H1 (cell line): ENCODE results near the gene TNIP1. TPM values are rescaled to one million over a fixed set of nuclear protein-coding genes. Genes with fewer than 3 reads are reported as not detected.

Source experiments
- CTCF ChIA-PET: fragments of 300-600 bp; sonication (Branson Sonifier 250); formaldehyde crosslinking; loops from one replicate; lab custom pipeline; 2021; ENCODE audit not compliant: partially characterized antibody; lab: Charles Lee
- POLR2A ChIA-PET: fragments of 300-600 bp; sonication (Branson Sonifier 250); formaldehyde crosslinking; loops from one replicate; lab custom pipeline; 2021; ENCODE audit warnings: inconsistent platforms; ENCODE audit not compliant: partially characterized antibody; lab: Charles Lee
- DNase-seq, 2 experiments: peaks; one replicate each; pipeline versions ENCODE4 v3.0.0 to v3.0.0-alpha.2; 2010 to 2022; ENCODE audit warnings: low spot score in 2 of 2, low read depth in 1 of 2, mixed read lengths in 1 of 2
- FAIRE-seq: peaks from 2 replicates; lab custom pipeline; 2011; peaks lifted over from hg19 to GRCh38; lab: Jason Lieb, UNC
- H2AFZ ChIP-seq: 2 replicates; pipeline ENCODE4 v1.8.1; 2012; ENCODE audit warnings: low read length, inconsistent platforms
- H2AK5ac ChIP-seq: 2 replicates; pipeline ENCODE4 v1.6.1; 2013; ENCODE audit warnings: low read depth, low read length
- H2BK120ac ChIP-seq: replicated peaks from 2 replicates; pipeline ENCODE3; 2013; ENCODE audit warnings: low read depth, low read length, inconsistent platforms
- H2BK12ac ChIP-seq: 2 replicates; pipeline ENCODE4 v1.6.1; 2013; ENCODE audit warnings: low read depth, low read length
- H2BK15ac ChIP-seq: 2 replicates; pipeline ENCODE4 v1.6.1; 2013; ENCODE audit warnings: low read length
- H2BK20ac ChIP-seq: 2 replicates; pipeline ENCODE4 v1.6.1; 2013; ENCODE audit warnings: low read length
- H2BK5ac ChIP-seq: 2 replicates; pipeline ENCODE4 v1.6.1; 2013; ENCODE audit warnings: low read depth, low read length
- H3K14ac ChIP-seq: 2 replicates; pipeline ENCODE4 v1.6.1; 2013; ENCODE audit warnings: inconsistent platforms; ENCODE audit not compliant: insufficient read length
- H3K18ac ChIP-seq: 2 replicates; pipeline ENCODE4 v1.6.1; 2013; ENCODE audit warnings: low read length; ENCODE audit errors: extremely low read depth
- H3K23ac ChIP-seq: 2 replicates; pipeline ENCODE4 v1.6.1; 2013; ENCODE audit warnings: inconsistent platforms; ENCODE audit not compliant: insufficient read length
- H3K23me2 ChIP-seq: 2 replicates; pipeline ENCODE4 v1.6.1; 2013; ENCODE audit warnings: low read depth, low read length
- H3K27ac ChIP-seq: 2 replicates; pipeline ENCODE4 v1.6.1; 2011; ENCODE audit warnings: low read depth, low read length, inconsistent platforms
- H3K27me3 ChIP-seq, 4 experiments: replicated peaks in 1 of 4; 1 replicate in 1 of 4; 2 replicates in 3 of 4; pipeline versions ENCODE4 v1.6.1 to v1.8.1; 2011 to 2013; ENCODE audit warnings: low read length in 3 of 4, mild to moderate bottlenecking in 3 of 4, inconsistent platforms in 2 of 4, mixed read lengths in 2 of 4, moderate library complexity in 1 of 4; ENCODE audit not compliant: control insufficient read depth in 3 of 4, insufficient read depth in 3 of 4; ENCODE audit errors: extremely low read depth in 1 of 4
- H3K36me3 ChIP-seq, 4 experiments: 2 replicates each; pipeline versions ENCODE4 v1.6.1 to v1.8.1; 2011 to 2013; ENCODE audit warnings: mild to moderate bottlenecking in 4 of 4, low read length in 3 of 4, moderate library complexity in 2 of 4, control low read depth in 1 of 4, inconsistent platforms in 1 of 4; ENCODE audit not compliant: insufficient read depth in 4 of 4, control insufficient read depth in 2 of 4
- H3K4ac ChIP-seq: replicated peaks from 2 replicates; pipeline ENCODE3; 2013; ENCODE audit warnings: low read length, low read depth, mixed read lengths, inconsistent platforms; ENCODE audit not compliant: insufficient read length
- H3K4me1 ChIP-seq, 4 experiments: replicated peaks in 1 of 4; 1 replicate in 1 of 4; 2 replicates in 3 of 4; pipeline versions ENCODE4 v1.6.1 to v1.8.1; 2011 to 2013; ENCODE audit warnings: low read length in 3 of 4, inconsistent platforms in 2 of 4, mixed read lengths in 1 of 4; ENCODE audit not compliant: insufficient read depth in 4 of 4, control insufficient read depth in 3 of 4
- H3K4me2 ChIP-seq, 2 experiments: 2 replicates each; pipeline versions ENCODE4 v1.6.1 to v1.8.1; 2011 to 2013; ENCODE audit warnings: low read depth in 2 of 2, low read length in 2 of 2, control low read depth in 1 of 2, inconsistent platforms in 1 of 2, mild to moderate bottlenecking in 1 of 2; ENCODE audit not compliant: insufficient read depth in 1 of 2
- H3K4me3 ChIP-seq, 4 experiments: fragments of 200-600, 300-600 bp in 1 of 4; sonication (generic), shearing (Covaris generic), sonication (Bioruptor Twin) in 1 of 4; 2 replicates each; pipeline versions ENCODE4 v1.5.1 to v1.8.1; 2011 to 2016; ENCODE audit warnings: low read length in 4 of 4, low read depth in 3 of 4, control low read depth in 2 of 4, inconsistent platforms in 2 of 4, mild to moderate bottlenecking in 2 of 4, mixed read lengths in 1 of 4, moderate library complexity in 1 of 4; ENCODE audit not compliant: insufficient read depth in 2 of 4; ENCODE audit errors: extremely low read depth in 1 of 4
- H3K56ac ChIP-seq: replicated peaks from 2 replicates; pipeline ENCODE3; 2013; ENCODE audit warnings: low read depth, mild to moderate bottlenecking, mixed read lengths, low read length, inconsistent platforms; ENCODE audit not compliant: insufficient read length
- H3K79me1 ChIP-seq: 2 replicates; pipeline ENCODE4 v1.6.1; 2013; ENCODE audit warnings: low read depth, low read length, control low read depth
- H3K79me2 ChIP-seq, 2 experiments: 2 replicates each; pipeline versions ENCODE4 v1.6.1 to v1.8.1; 2012 to 2013; ENCODE audit warnings: low read length in 2 of 2, mild to moderate bottlenecking in 2 of 2, inconsistent platforms in 1 of 2; ENCODE audit not compliant: insufficient read depth in 2 of 2, control insufficient read depth in 1 of 2
- H3K9ac ChIP-seq, 4 experiments: replicated peaks in 1 of 4; 1 replicate in 1 of 4; 2 replicates in 3 of 4; pipeline versions ENCODE4 v1.6.1 to v1.8.1; 2011 to 2013; ENCODE audit warnings: low read depth in 3 of 4, low read length in 3 of 4, control low read depth in 2 of 4, mild to moderate bottlenecking in 2 of 4, moderate library complexity in 2 of 4, inconsistent platforms in 1 of 4; ENCODE audit errors: extremely low read depth in 1 of 4
- H3K9me3 ChIP-seq, 2 experiments: 2 replicates each; pipeline versions ENCODE4 v1.6.1 to v1.8.1; 2012 to 2013; ENCODE audit warnings: mild to moderate bottlenecking in 2 of 2, moderate library complexity in 2 of 2, control low read depth in 1 of 2, inconsistent platforms in 1 of 2, low read depth in 1 of 2, low read length in 1 of 2, mixed read lengths in 1 of 2; ENCODE audit not compliant: insufficient read depth in 2 of 2
- H4K20me1 ChIP-seq, 2 experiments: replicated peaks in 1 of 2; 2 replicates each; pipeline versions ENCODE3 to v1.8.1; 2011 to 2013; ENCODE audit warnings: inconsistent platforms in 2 of 2, low read length in 2 of 2, mild to moderate bottlenecking in 1 of 2; ENCODE audit not compliant: insufficient read depth in 2 of 2, control insufficient read depth in 1 of 2
- H4K5ac ChIP-seq: 2 replicates; pipeline ENCODE4 v1.6.1; 2013; ENCODE audit warnings: low read length, low read depth, mixed read lengths, inconsistent platforms; ENCODE audit not compliant: insufficient read length
- H4K8ac ChIP-seq: 2 replicates; pipeline ENCODE4 v1.8.0; 2013; ENCODE audit warnings: mild to moderate bottlenecking, moderate library complexity, low read length, inconsistent platforms; ENCODE audit not compliant: insufficient read depth; ENCODE audit errors: extremely low read depth
- H4K91ac ChIP-seq: replicated peaks from 2 replicates; pipeline ENCODE3; 2013; ENCODE audit warnings: low read length, mixed read lengths, inconsistent platforms; ENCODE audit not compliant: insufficient read length
- ASH2L ChIP-seq: fragments of 200-600, 300-600 bp; sonication (generic); IDR thresholded peaks from one replicate; pipeline ENCODE4 v1.7.1; 2017; ENCODE audit warnings: low read length
- E2F6 ChIP-seq: IDR thresholded peaks from 2 replicates; pipeline ENCODE4 v1.6.1; 2012; ENCODE audit warnings: inconsistent platforms
- SAP30 ChIP-seq: fragments of 300-600 bp; sonication (generic); IDR thresholded peaks from 2 replicates; pipeline ENCODE4 v1.7.1; 2012; ENCODE audit warnings: low read length, moderate library complexity, mild to moderate bottlenecking, inconsistent platforms; ENCODE audit not compliant: insufficient read depth, insufficient replicate concordance
- SIN3A ChIP-seq, 2 experiments: IDR thresholded peaks in 1 of 2; conservative IDR thresholded peaks in 1 of 2; 2 replicates each; pipeline ENCODE4 v1.6.1; 2011 to 2012; ENCODE audit warnings: low read length in 2 of 2, improper control_type of control experiment in 1 of 2, low read depth in 1 of 2, mild to moderate bottlenecking in 1 of 2
- SP4 ChIP-seq: IDR thresholded peaks from 2 replicates; pipeline ENCODE4 v1.6.1; 2012; ENCODE audit warnings: low read length, inconsistent platforms
- ZNF274 ChIP-seq: IDR thresholded peaks from 2 replicates; pipeline ENCODE4 v1.7.0; 2012; ENCODE audit warnings: low read length, borderline replicate concordance; ENCODE audit errors: extremely low read depth
- WGBS, 2 experiments: shearing (Covaris generic) in 1 of 2; methylation state at CpG; one replicate each; pipeline versions ENCODE4 v1.1.6 to v1.1.7; 2013 to 2015; ENCODE audit warnings: low lambda C conversion rate in 2 of 2, mixed read lengths in 2 of 2, inconsistent platforms in 1 of 2, low coverage in 1 of 2, missing lambda C conversion rate in 1 of 2; ENCODE audit not compliant: insufficient replicate concordance in 2 of 2, insufficient coverage in 1 of 2, insufficient read length in 1 of 2; ENCODE audit errors: extremely low coverage in 1 of 2, missing lambda C conversion rate in 1 of 2; 5-methylcytosine and 5-hydroxymethylcytosine counted together
- polyA plus RNA-seq, 7 experiments: library from polyadenylated mRNA; depleted of rRNA in 3 of 7; stranded (reverse) in 5 of 7; unstranded in 2 of 7; fragments of >200 nt in 5 of 7; fragments of 200-250 nt in 2 of 7; gene quantifications; 1 replicate in 5 of 7; 2 replicates in 1 of 7; 4 replicates in 1 of 7; pipeline versions ENCODE4 v1.2.1 to v1.2.3, GENCODE V29; 2011 to 2013; ENCODE audit warnings: missing spikeins in 2 of 7, mixed read lengths in 2 of 7
- total RNA-seq: library from RNA; stranded (reverse); fragmentation: NEBNext Ultra II Directional; extraction: Animal tissue kit (Norgen Biotek cat#: 25700); gene quantifications from 2 replicates; pipeline ENCODE4 v1.2.1, GENCODE V29; 2021
- TF ChIP-seq, protein P1 (sequence below), 3 experiments: IDR thresholded peaks; 1 replicate in 2 of 3; 2 replicates in 1 of 3; pipeline versions ENCODE4 v1.5.1 to v1.6.1; 2011; ENCODE audit warnings: low read length in 3 of 3, mild to moderate bottlenecking in 3 of 3, inconsistent platforms in 2 of 3, low read depth in 1 of 3, moderate library complexity in 1 of 3; ENCODE audit not compliant: insufficient read depth in 1 of 3; ENCODE audit errors: control extremely low read depth in 1 of 3

The TNIP1 gene
- total and polyA plus RNA-seq, 2 of the 8 experiments (the other 6 are each of a cell fraction or from before 2014, with no cell fraction given): 14.2 to 31.9 TPM

DNA sequence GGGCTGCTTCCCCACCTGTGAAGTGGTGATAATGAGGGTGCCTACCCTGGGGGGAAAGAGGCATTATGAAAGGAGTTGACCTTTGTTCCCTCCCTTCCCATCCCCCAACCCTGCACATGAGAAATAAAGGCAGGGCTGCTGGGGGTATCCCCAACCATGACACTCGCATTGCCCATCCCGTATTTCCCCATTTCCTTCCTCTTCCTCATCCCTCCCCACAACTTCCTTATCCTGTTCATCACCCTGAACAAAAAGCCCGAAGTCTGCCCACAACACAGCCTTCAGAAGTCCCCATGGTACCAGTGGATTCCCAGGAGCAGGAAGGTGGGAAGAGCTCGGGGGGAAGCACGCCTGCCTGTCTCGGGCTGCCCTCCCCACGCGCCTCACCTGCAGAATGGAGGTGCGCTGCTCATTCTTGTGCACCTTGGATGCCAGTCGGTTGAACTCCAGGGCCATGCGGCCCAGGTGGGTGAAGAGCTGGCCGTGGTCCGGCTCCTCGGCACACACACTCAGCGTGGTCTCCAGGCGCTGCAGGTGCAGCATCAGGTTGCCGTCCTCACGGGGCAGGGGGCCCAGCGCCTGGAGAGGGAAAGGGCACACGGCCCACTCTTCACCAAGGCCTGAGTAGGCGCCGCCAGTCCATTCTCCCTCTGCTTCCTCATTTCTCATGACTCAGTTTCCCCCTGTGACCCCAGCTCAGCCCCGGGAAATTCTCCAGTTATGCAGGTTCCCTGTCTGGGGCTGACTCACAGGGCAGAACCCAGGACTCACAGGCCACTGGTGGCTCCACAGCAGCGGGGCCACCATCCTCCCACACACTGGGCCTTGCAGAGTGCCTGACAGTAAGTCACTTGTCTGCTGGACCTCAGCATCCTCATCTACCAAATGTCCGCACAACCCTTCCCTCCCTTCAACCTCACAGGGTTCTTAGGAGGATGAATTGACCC, 24.2 kb downstream of the TNIP1 start:
- no peak overlapping the region for H2AK5ac ChIP-seq
- H3K27me3 ChIP-seq: no peaks in the 10 kb centered on the region
- H3K36me3 ChIP-seq: peaks cover 0 to 7% (median 2%) of the 10 kb centered on the region in 4 experiments; a peak in 3 of 8 replicates
- no peak overlapping the region for H3K9ac ChIP-seq
- H3K79me1 ChIP-seq: no peaks in the 10 kb centered on the region
- no peak overlapping the region for H3K4me2 ChIP-seq
- WGBS, 2 experiments: 91 to 100% methylated on average over 1 to 25 of the region's 25 CpGs
- no peak overlapping the region for H3K18ac ChIP-seq
- no peak overlapping the region for H2BK15ac ChIP-seq
- CTCF ChIA-PET: interaction anchor here (1.6 to 28.6 kb wide), 5 partner anchors 4 to 80 kb away, joined by 5 to 777 read pairs (median 442); partner anchors contain the start of gene TNIP1
- H3K23me2 ChIP-seq: no peaks in the 10 kb centered on the region
- H3K27ac ChIP-seq: no peak overlapping the region
- no peak overlapping the region for H2BK12ac ChIP-seq
- H3K56ac ChIP-seq: no peak overlapping the region
- POLR2A ChIA-PET: no interaction called here
- peak overlapping the region; percentile 12; the same call in 1 of the 2 replicates for H4K8ac ChIP-seq
- FAIRE-seq: no peak
- no peak overlapping the region for H4K5ac ChIP-seq
- no peak overlapping the region for H2BK20ac ChIP-seq
- no peak overlapping the region for H2BK120ac ChIP-seq
- H3K14ac ChIP-seq: no peak overlapping the region
- no peak overlapping the region for H3K23ac ChIP-seq
- no peak overlapping the region for H2BK5ac ChIP-seq
- no peak overlapping the region for H2AFZ ChIP-seq
- H3K4ac ChIP-seq: no peak overlapping the region
- H3K4me3 ChIP-seq: no peak overlapping the region
- no peaks in the 10 kb centered on the region for H3K4me1 ChIP-seq
- no peak overlapping the region for H4K91ac ChIP-seq
- no peaks in the 10 kb centered on the region for H3K79me2 ChIP-seq
- H4K20me1 ChIP-seq: peaks cover 2 to 6% of the 10 kb centered on the region in 2 experiments
- DNase-seq: no peak
- no peaks in the 10 kb centered on the region for H3K9me3 ChIP-seq
- TF ChIP-seq, protein P1, sequence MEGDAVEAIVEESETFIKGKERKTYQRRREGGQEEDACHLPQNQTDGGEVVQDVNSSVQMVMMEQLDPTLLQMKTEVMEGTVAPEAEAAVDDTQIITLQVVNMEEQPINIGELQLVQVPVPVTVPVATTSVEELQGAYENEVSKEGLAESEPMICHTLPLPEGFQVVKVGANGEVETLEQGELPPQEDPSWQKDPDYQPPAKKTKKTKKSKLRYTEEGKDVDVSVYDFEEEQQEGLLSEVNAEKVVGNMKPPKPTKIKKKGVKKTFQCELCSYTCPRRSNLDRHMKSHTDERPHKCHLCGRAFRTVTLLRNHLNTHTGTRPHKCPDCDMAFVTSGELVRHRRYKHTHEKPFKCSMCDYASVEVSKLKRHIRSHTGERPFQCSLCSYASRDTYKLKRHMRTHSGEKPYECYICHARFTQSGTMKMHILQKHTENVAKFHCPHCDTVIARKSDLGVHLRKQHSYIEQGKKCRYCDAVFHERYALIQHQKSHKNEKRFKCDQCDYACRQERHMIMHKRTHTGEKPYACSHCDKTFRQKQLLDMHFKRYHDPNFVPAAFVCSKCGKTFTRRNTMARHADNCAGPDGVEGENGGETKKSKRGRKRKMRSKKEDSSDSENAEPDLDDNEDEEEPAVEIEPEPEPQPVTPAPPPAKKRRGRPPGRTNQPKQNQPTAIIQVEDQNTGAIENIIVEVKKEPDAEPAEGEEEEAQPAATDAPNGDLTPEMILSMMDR (IDR thresholded peaks at IDR 0.05; ENCODE audit: control extremely low read depth in 1 of 3, insufficient read depth in 1 of 3, low read depth in 1 of 3, low read length in 3 of 3): no peak
- TF ChIP-seq ASH2L: no peak
- TF ChIP-seq ZNF274: no peak
- TF ChIP-seq SAP30: no peak
- no peak for TF ChIP-seq E2F6
- no peak for TF ChIP-seq SP4
- no peak for TF ChIP-seq SIN3A (conservative IDR thresholded peaks at IDR 0.05 in 1 of 2, IDR thresholded peaks at IDR 0.05 in 1 of 2; ENCODE audit: low read depth in 1 of 2, low read length in 2 of 2)
